GM18907 (cell line): ENCODE results near the gene CAMTA1.

ENCODE experiments used
- ATAC-seq: cut with Tn5 transposase; IDR thresholded peaks from one replicate; pipeline ENCODE4 v1.9.1; 2021; ENCODE audit warnings: mild to moderate bottlenecking, moderate library complexity; ENCODE audit not compliant: unreplicated experiment

CAMTA1 gene

GRCh38 chr1:7018826-7019225, 233.6 kb downstream of the CAMTA1 start:
- ATAC-seq = no peak

- ATAC-seq = no peak
Observed at GRCh38 chr1:7019510-7019909, 234.3 kb downstream of the CAMTA1 start.

GRCh38 chr1:7022058-7022457, 236.8 kb downstream of the CAMTA1 start:
- no peak for ATAC-seq

- ATAC-seq = no peak
Observed at GRCh38 chr1:7025013-7025412, 239.8 kb downstream of the CAMTA1 start.

GRCh38 chr1:7026169-7026568, 240.9 kb downstream of the CAMTA1 start:
- no peak for ATAC-seq

- ATAC-seq = no peak
Observed at GRCh38 chr1:7032992-7033391, 247.7 kb downstream of the CAMTA1 start.

- no peak for ATAC-seq
Observed at GRCh38 chr1:7036386-7036785, 251.1 kb downstream of the CAMTA1 start.

- ATAC-seq = no peak
Observed at GRCh38 chr1:7039590-7040220, 254.5 kb downstream of the CAMTA1 start.

GRCh38 chr1:7040969-7041695, 255.9 kb downstream of the CAMTA1 start:
- no peak for ATAC-seq

GRCh38 chr1:7042322-7043190, 257.3 kb downstream of the CAMTA1 start:
- no peak for ATAC-seq

- ATAC-seq = no peak
Observed at GRCh38 chr1:7043191-7043549, 257.9 kb downstream of the CAMTA1 start.

GRCh38 chr1:7043719-7044535, 258.7 kb downstream of the CAMTA1 start:
- ATAC-seq = no peak

GRCh38 chr1:7045897-7046296, 260.6 kb downstream of the CAMTA1 start:
- ATAC-seq = no peak

GRCh38 chr1:7046314-7046713, 261.1 kb downstream of the CAMTA1 start:
- ATAC-seq = no peak

- ATAC-seq = no peak
Observed at GRCh38 chr1:7046891-7047290, 261.6 kb downstream of the CAMTA1 start.

- no peak for ATAC-seq
Observed at GRCh38 chr1:7047866-7048265, 262.6 kb downstream of the CAMTA1 start.

- ATAC-seq = no peak
Observed at GRCh38 chr1:7048395-7048794, 263.1 kb downstream of the CAMTA1 start.

GRCh38 chr1:7049913-7050625, 264.8 kb downstream of the CAMTA1 start:
- no peak for ATAC-seq

- ATAC-seq = no peak
Observed at GRCh38 chr1:7050751-7051665, 265.8 kb downstream of the CAMTA1 start.
